HG02885 (cell line): Measurements from ENCODE around the gene LAMB1.
"Not testable (repeated sequence)": the region's sequence is repeated elsewhere in the genome, so short reads cannot be mapped to it uniquely, and the experiment has no call there.

ENCODE experiments used
- ATAC-seq: cut with Tn5 transposase; IDR thresholded peaks from one replicate; pipeline ENCODE4 v1.9.1; 2021; ENCODE audit warnings: mild to moderate bottlenecking; ENCODE audit not compliant: unreplicated experiment, poor library complexity

The LAMB1 gene

GRCh38 chr7:108002726-108003598 is at the start of gene LAMB1:
Gene LAMB1 (minus strand): TSS chr7:108003161. CDS start chr7:108002885, 276 bp downstream.
- ATAC-seq = no peak

GRCh38 chr7:108051454-108051853 is 48.5 kb upstream of the LAMB1 start:
- no peak for ATAC-seq

- ATAC-seq = peak; percentile 100
Measured at GRCh38 chr7:108049962-108050361, 47.0 kb upstream of the LAMB1 start.

DNA sequence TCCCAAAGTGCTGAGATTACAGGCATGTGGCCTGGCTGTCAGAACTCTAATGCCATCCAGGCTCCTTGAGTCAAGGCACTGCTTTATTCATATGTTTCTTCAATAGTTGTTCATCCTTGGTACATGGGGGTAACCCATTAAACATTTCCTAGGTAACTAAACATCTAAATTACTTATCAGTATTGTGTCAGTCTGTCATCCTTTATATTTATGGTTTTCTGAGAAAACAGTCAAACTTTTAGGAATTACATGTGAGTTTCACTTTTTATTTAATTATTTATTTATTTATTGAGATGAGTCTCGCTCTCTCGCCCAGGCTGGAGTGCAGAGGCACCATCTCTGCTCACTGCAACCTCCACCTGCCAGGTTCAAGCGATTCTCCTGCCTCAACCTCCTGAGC is 45.5 kb upstream of the LAMB1 start:
- no peak for ATAC-seq

DNA sequence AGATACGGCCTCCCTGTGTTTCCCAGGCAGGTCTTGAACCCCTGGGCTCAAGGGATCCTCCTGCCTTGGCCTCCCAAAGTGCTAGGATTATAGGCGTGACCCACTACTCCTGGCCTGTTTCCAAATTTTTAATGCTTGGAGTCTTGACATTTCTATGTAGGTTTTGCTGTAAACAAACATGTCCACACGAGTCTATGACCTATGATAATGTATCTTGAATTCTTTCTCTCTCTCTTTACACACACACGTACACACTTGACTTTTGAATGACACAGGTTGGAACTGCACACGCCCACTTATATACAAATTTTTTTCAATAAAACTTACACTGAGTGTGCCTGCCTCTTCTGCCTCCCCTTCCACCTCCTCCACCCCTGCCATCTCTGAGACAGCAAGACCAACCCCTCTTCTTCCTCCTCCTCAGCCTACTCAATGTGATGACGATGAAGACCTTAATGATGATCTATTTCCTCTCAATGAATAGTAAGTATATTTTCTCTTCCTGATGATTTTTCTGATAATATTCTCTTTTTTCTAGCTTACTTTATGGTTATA is 44.1 kb upstream of the LAMB1 start:
- ATAC-seq = no peak

GRCh38 chr7:108045669-108046068 is 42.7 kb upstream of the LAMB1 start:
- no peak for ATAC-seq

DNA sequence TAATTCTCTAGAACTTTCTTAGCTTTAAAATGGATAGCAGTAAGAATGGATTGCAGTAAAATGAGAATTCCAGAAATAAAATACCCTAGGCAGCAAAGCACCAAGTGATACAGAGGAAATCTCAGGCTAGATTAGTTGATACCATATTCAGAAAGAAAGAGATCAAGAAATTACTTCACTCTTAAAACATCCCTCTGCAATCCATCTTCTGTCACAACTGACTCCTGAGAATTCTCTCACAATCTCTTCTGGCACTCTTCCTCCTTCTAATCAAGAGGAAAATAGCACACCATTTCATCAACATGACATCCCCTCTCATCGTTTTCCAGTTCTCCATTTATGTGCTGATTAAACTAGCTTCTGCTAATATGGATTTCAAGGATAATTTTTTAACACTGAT is 42.2 kb upstream of the LAMB1 start:
- no peak for ATAC-seq

GRCh38 chr7:108044345-108044744 is 41.4 kb upstream of the LAMB1 start:
- ATAC-seq = no peak

- no peak for ATAC-seq
Measured at GRCh38 chr7:108038986-108039385, 36.0 kb upstream of the LAMB1 start.

- ATAC-seq = no peak
Measured at GRCh38 chr7:108037741-108038140, 34.8 kb upstream of the LAMB1 start.

DNA sequence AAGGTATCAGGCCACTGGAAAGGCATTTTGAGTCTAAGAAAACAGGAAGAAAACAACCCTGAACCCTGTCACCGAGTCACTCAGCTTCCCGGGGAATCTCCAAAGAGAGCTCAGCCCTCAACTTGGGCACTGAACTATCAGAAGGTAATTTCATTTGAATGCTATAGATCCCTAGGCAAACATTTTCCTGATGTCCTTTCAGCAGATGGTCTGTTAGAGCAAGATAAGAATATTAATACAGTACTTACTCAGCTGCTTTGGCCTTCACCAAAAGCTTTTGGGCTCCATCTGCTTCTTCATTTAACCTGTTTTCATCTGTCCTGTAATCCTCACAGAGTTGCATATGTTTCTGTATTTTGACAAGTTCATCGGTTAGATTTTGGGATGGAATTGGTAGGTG is 34.2 kb upstream of the LAMB1 start:
- ATAC-seq = no peak

DNA sequence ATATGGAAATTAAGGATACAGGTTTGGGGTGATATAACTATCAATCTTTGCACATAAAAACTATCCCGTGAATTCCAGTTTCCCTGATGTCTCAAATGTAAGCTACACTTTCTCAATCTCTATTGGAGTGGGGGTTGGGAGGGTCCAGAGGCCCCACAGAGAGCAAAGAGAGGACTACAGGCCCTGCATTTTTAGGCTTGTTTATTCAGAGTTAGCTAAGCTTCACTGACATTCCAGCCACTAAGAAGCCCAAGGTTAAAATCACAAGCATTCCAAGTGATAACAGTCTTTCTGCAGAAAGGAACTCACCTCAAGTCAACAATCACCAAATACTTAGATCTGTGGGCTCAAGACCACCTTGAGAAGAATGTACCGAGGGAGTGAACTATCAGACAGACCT is 31.6 kb upstream of the LAMB1 start:
- ATAC-seq = no peak

GRCh38 chr7:108033776-108034497 is 31.0 kb upstream of the LAMB1 start:
- no peak for ATAC-seq

DNA sequence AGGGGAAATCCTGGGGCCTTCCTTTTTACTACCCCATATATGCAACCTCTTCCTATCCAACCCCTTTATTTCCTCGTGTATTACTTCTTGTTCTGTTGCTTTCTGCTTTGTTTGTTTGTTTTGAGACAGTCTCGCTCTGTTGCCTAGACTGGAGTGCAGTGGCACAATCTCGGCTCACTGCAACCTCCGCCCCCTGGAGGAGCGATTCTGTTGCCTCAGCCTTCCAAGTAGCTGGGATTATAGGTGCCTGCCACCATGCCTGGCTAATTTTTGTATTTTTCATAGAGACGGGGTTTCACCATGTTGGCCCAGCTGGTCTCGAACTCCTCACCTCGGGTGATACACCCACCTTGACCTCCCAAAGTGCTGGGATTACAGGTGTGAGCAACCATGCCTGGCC is 30.3 kb upstream of the LAMB1 start:
- ATAC-seq = not testable (repeated sequence)

DNA sequence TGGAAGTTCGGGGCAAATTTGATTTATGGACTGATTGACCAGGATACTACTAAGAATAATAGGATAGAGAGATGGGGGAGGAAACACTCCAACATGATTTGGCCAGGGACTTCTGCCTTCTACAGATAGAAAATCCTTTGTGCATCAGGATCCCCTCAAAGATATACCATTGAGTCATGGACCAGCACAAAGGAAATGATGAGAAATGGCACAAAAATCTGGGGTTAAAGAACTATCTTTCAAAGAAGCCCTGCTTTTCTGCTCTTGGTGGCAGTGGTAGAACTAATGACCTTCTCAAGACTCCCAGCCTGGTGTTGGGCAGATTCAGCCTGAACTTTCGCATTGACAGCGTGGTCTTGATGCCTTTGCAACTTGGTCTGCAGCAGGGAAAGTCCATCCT is 27.6 kb upstream of the LAMB1 start:
- no peak for ATAC-seq

- ATAC-seq = no peak
Measured at GRCh38 chr7:108029034-108029433, 26.1 kb upstream of the LAMB1 start.

- ATAC-seq = no peak
Measured at GRCh38 chr7:108028111-108028510, 25.1 kb upstream of the LAMB1 start.

DNA sequence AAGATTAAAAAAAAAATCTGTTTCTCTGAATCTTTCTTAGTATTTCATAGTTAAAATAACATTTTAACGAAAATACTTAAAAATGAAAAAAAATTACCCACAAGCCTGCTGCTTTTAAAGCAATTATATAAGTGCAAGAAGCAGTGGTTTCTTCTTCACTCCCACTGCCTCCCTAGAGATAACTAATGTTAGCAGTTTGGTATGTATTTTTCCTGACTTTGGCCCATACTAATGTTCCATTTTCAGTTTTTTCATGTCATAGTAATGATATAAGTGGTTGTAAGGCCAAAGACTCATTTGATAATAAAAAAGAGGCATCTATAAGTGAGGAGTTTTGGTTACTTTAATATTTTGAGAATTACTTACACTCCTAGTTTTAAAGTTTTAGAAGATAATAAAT is 24.3 kb upstream of the LAMB1 start:
- no peak for ATAC-seq

GRCh38 chr7:108026647-108027046 is 23.7 kb upstream of the LAMB1 start:
- ATAC-seq = no peak

- ATAC-seq = no peak
Measured at GRCh38 chr7:108026116-108026515, 23.2 kb upstream of the LAMB1 start.

DNA sequence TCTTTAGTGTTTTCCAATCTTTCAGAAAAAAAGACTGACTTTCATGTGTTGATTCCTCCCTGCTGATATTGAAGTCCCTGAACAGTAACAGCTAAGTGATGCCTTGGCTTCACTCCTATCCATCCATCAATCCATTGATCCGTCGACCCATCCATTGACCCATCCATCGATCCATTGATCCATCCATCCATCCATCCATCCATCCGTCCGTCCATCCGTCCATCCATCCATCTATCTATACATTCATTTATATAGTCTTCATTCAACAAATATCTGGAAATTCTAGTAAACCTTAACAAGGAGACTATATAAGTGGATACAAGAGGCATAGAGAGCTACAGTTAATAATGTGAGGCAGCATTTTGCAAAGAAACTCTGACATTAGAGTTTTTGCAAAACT is 21.6 kb upstream of the LAMB1 start:
- no peak for ATAC-seq
